Vagina (tissue), 2 donors: Measurements from ENCODE around the gene RHBDD1.

Experiments used
- POLR2A ChIP-seq, 2 donors: fragments of 450-650 bp; IDR thresholded peaks; one replicate each; pipeline ENCODE4 v1.6.1; 2017; ENCODE audit warnings: antibody characterized with exemption in 2 of 2, mild to moderate bottlenecking in 2 of 2, moderate library complexity in 2 of 2
- POLR2AphosphoS5 ChIP-seq, 2 donors: sonication (generic); formaldehyde crosslinking; IDR thresholded peaks; one replicate each; pipeline ENCODE4 v1.9.0; 2017; ENCODE audit warnings: antibody characterized with exemption in 2 of 2, mild to moderate bottlenecking in 2 of 2, low read depth in 1 of 2; ENCODE audit not compliant: insufficient read depth in 1 of 2
- TF ChIP-seq, protein P1 (sequence below), 3 experiments: fragments of 450-650 bp in 2 of 3; fragments of 200-600 bp in 1 of 3; sonication (generic) in 1 of 3; IDR thresholded peaks; one replicate each; pipeline ENCODE4 v1.5.1; 2017 to 2019; ENCODE audit warnings: antibody characterized with exemption in 3 of 3, mild to moderate bottlenecking in 2 of 3, moderate library complexity in 2 of 3

- TF ChIP-seq, protein P1, sequence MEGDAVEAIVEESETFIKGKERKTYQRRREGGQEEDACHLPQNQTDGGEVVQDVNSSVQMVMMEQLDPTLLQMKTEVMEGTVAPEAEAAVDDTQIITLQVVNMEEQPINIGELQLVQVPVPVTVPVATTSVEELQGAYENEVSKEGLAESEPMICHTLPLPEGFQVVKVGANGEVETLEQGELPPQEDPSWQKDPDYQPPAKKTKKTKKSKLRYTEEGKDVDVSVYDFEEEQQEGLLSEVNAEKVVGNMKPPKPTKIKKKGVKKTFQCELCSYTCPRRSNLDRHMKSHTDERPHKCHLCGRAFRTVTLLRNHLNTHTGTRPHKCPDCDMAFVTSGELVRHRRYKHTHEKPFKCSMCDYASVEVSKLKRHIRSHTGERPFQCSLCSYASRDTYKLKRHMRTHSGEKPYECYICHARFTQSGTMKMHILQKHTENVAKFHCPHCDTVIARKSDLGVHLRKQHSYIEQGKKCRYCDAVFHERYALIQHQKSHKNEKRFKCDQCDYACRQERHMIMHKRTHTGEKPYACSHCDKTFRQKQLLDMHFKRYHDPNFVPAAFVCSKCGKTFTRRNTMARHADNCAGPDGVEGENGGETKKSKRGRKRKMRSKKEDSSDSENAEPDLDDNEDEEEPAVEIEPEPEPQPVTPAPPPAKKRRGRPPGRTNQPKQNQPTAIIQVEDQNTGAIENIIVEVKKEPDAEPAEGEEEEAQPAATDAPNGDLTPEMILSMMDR (IDR thresholded peaks at IDR 0.05), result no peak
- TF ChIP-seq POLR2A (IDR thresholded peaks at IDR 0.05) (no peak), POLR2AphosphoS5 (IDR thresholded peaks at IDR 0.05; ENCODE audit: insufficient read depth in 1 of 2, low read depth in 1 of 2) (no peak)
Measured at GRCh38 chr2:226837334-226837733, 1.5 kb downstream of the RHBDD1 start.
